HCT116 (cell line): ENCODE measurements around the gene STYK1. TPM values are rescaled to one million over a fixed set of nuclear protein-coding genes. Genes with fewer than 3 reads are reported as not detected.

Experiments used
- ATAC-seq: fragments of 200-7000 bp; cut with Tn5 transposase; 2 replicates; pipeline ENCODE4 v1.9.1; 2020; ENCODE audit warnings: mild to moderate bottlenecking, moderate library complexity
- BruUV-seq: library from RNA; stranded (reverse); fragments of 400-500 nt; replicated peaks from 2 replicates; lab custom pipeline; 2021; lab: Mats Ljungman, UMichigan
- CTCF ChIA-PET: fragments of 300-600 bp; sonication (Branson Sonifier 250); formaldehyde crosslinking; loops from one replicate; lab custom pipeline; 2021; ENCODE audit warnings: antibody characterized with exemption; lab: Charles Lee
- POLR2A ChIA-PET: fragments of 300-600, 350-600 bp; sonication (Branson Sonifier 250); formaldehyde crosslinking; loops from one replicate; lab custom pipeline; 2021; ENCODE audit warnings: antibody characterized with exemption; lab: Charles Lee
- RAD21 ChIA-PET, 2 experiments: fragments of 300-600 bp; sonication (Branson Sonifier 250); formaldehyde crosslinking; loops; one replicate each; lab custom pipeline; 2023; ENCODE audit warnings: low total read pairs in 2 of 2; ENCODE audit not compliant: uncharacterized antibody in 2 of 2, unreplicated experiment in 2 of 2, low non-redundant PET in 1 of 2; lab: Charles Lee
- DNase-seq: peaks from one replicate; pipeline ENCODE4 v3.0.0-alpha.2; 2010; ENCODE audit warnings: low read depth, low spot score
- H2AFZ ChIP-seq: fragments of 200-600 bp; shearing (Covaris generic), sonication (generic); 2 replicates; pipeline ENCODE4 v1.6.1; 2017; ENCODE audit warnings: low read depth, mixed run types, mixed read lengths, antibody characterized with exemption, low read length; ENCODE audit not compliant: poor library complexity, severe bottlenecking
- H3K27ac ChIP-seq: 2 replicates; pipeline ENCODE4 v1.5.1; 2012; ENCODE audit warnings: low read depth, low read length
- H3K27me3 ChIP-seq: fragments of 200-600 bp; sonication (generic); 2 replicates; pipeline ENCODE4 v1.6.1; 2016; ENCODE audit warnings: mixed run types, low read length, mixed read lengths; ENCODE audit not compliant: insufficient read depth
- H3K36me3 ChIP-seq, 2 experiments: fragments of 200-500 bp in 1 of 2; fragments of 200-600 bp in 1 of 2; sonication (Bioruptor generic) in 1 of 2; sonication (generic) in 1 of 2; 2 replicates each; pipeline versions ENCODE4 v1.5.1 to v1.6.1; 2014 to 2016; ENCODE audit warnings: low read length in 2 of 2, inconsistent platforms in 1 of 2, mixed read lengths in 1 of 2, mixed run types in 1 of 2; ENCODE audit not compliant: insufficient read depth in 2 of 2, control insufficient read depth in 1 of 2
- H3K4me1 ChIP-seq, 2 experiments: fragments of 200-600 bp in 1 of 2; sonication (generic) in 1 of 2; 2 replicates each; pipeline versions ENCODE4 v1.5.1 to v1.6.1; 2012 to 2017; ENCODE audit warnings: low read length in 2 of 2, inconsistent platforms in 1 of 2, mild to moderate bottlenecking in 1 of 2, mixed read lengths in 1 of 2, mixed run types in 1 of 2, moderate library complexity in 1 of 2; ENCODE audit not compliant: insufficient read depth in 2 of 2, control insufficient read depth in 1 of 2
- H3K4me2 ChIP-seq: fragments of 200-600 bp; sonication (generic); 2 replicates; pipeline ENCODE4 v1.6.1; 2017; ENCODE audit warnings: mixed run types, low read length, mixed read lengths
- H3K4me3 ChIP-seq, 2 experiments: fragments of 200-600 bp in 1 of 2; sonication (generic) in 1 of 2; replicated peaks in 1 of 2; 2 replicates each; pipeline ENCODE4 v1.5.1; 2011 to 2016; ENCODE audit warnings: low read length in 2 of 2, control low read depth in 1 of 2, low read depth in 1 of 2, mild to moderate bottlenecking in 1 of 2, mixed read lengths in 1 of 2, mixed run types in 1 of 2
- H3K79me2 ChIP-seq: fragments of 200-600 bp; sonication (generic); 2 replicates; pipeline ENCODE4 v1.6.1; 2017; ENCODE audit warnings: mild to moderate bottlenecking, mixed run types, low read length, moderate library complexity, mixed read lengths; ENCODE audit not compliant: insufficient read depth
- H3K9ac ChIP-seq: fragments of 200-600 bp; sonication (generic); 2 replicates; pipeline ENCODE4 v1.6.1; 2016; ENCODE audit warnings: low read length, mixed read lengths
- H3K9me2 ChIP-seq: fragments of 200-600 bp; sonication (generic), shearing (Covaris generic); 2 replicates; pipeline ENCODE4 v1.6.1; 2017; ENCODE audit warnings: mixed run types, mild to moderate bottlenecking, moderate library complexity; ENCODE audit not compliant: insufficient read depth
- H3K9me3 ChIP-seq, 2 experiments: fragments of 200-500 bp in 1 of 2; fragments of 200-600 bp in 1 of 2; sonication (Bioruptor generic) in 1 of 2; sonication (generic) in 1 of 2; 2 replicates each; pipeline ENCODE4 v1.6.1; 2014 to 2017; ENCODE audit warnings: low read length in 2 of 2, mixed read lengths in 2 of 2, inconsistent platforms in 1 of 2, low read depth in 1 of 2, mild to moderate bottlenecking in 1 of 2, mixed run types in 1 of 2, moderate library complexity in 1 of 2; ENCODE audit not compliant: control insufficient read depth in 1 of 2, insufficient read depth in 1 of 2
- H4K20me1 ChIP-seq: fragments of 200-600 bp; sonication (generic), shearing (Covaris generic); 2 replicates; pipeline ENCODE4 v1.6.1; 2017; ENCODE audit warnings: mixed run types, mild to moderate bottlenecking, moderate library complexity; ENCODE audit not compliant: insufficient read depth
- CTCF ChIP-seq, 3 experiments: fragments of 200-600 bp in 1 of 3; sonication (generic) in 1 of 3; IDR thresholded peaks in 2 of 3; conservative IDR thresholded peaks in 1 of 3; 2 replicates each; pipeline ENCODE4 v1.5.1; 2012 to 2017; ENCODE audit warnings: low read depth in 2 of 3, low read length in 2 of 3, antibody characterized with exemption in 1 of 3, borderline replicate concordance in 1 of 3, control low read depth in 1 of 3, mild to moderate bottlenecking in 1 of 3, mixed read lengths in 1 of 3, mixed run types in 1 of 3, moderate library complexity in 1 of 3; ENCODE audit not compliant: insufficient read depth in 1 of 3
- EZH2 ChIP-seq: fragments of 200-600 bp; sonication (generic); IDR thresholded peaks from 2 replicates; pipeline ENCODE4 v1.6.1; 2017; ENCODE audit warnings: antibody characterized with exemption, mixed run types
- MAX ChIP-seq: IDR thresholded peaks from 2 replicates; pipeline ENCODE4 v1.6.1; 2012
- POLR2A ChIP-seq: IDR thresholded peaks from 2 replicates; pipeline ENCODE4 v1.7.0; 2011; ENCODE audit warnings: borderline replicate concordance; ENCODE audit not compliant: insufficient read depth, insufficient read length; ENCODE audit errors: extremely low read depth
- POLR2AphosphoS5 ChIP-seq: IDR thresholded peaks from 2 replicates; pipeline ENCODE4 v1.6.1; 2011; ENCODE audit warnings: mild to moderate bottlenecking, low read depth, low read length, moderate library complexity
- RAD21 ChIP-seq: IDR thresholded peaks from 2 replicates; pipeline ENCODE4 v1.6.1; 2012; ENCODE audit warnings: low read depth, mild to moderate bottlenecking
- SP1 ChIP-seq: IDR thresholded peaks from 2 replicates; pipeline ENCODE4 v1.6.1; 2012; ENCODE audit warnings: low read depth
- SRF ChIP-seq: IDR thresholded peaks from 2 replicates; pipeline ENCODE4 v1.6.1; 2012; ENCODE audit warnings: low read depth
- ZNF274 ChIP-seq: fragments of 200-500 bp; sonication (Bioruptor generic); IDR thresholded peaks from 2 replicates; pipeline ENCODE4 v1.6.1; 2014; ENCODE audit warnings: mild to moderate bottlenecking, low read depth, low read length, inconsistent platforms
- intact Hi-C: fragments of 100-400 bp; cut with micrococcal nuclease; formaldehyde crosslinking; loops from 2 replicates; pipeline ENCODE4 v1.10.0; 2022
- total RNA-seq: library from RNA; stranded (reverse); gene quantifications from one replicate; pipeline ENCODE4 v1.2.1, GENCODE V29; 2021; ENCODE audit not compliant: unreplicated experiment

The STYK1 gene
- total RNA-seq, 1 experiment from 2014 or later: 4.4 TPM

DNA sequence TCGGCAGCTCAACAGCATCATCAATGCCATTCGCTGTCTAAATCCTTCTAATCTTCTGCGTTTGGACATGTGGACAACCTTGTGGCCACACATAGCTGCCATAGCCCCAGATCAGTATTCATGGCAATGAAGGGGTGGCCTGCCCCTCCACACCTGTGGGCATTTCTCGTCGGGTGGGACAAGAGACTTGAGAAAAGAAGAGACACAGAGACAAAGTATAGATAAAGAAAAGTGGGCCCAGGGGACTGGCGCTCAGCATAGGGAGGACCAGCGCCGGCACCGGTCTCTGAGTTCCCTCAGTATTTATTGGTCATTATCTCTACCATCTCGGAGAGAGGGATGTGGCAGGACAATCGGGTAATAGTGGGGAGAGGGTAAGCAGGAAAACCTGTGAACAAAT, 102.7 kb downstream of the STYK1 start:
- Histone ChIP-seq H4K20me1 (no peaks in the 10 kb centered on the region), H3K4me3 (no peak overlapping the region), H3K27ac (no peak overlapping the region), H3K9me2 (no peaks in the 10 kb centered on the region), H3K4me1 (no peaks in the 10 kb centered on the region), H3K9me3 (no peaks in the 10 kb centered on the region)
- no peak for TF ChIP-seq ZNF274
- TF ChIP-seq MAX: no peak
- no peak for TF ChIP-seq SRF
- no peak for TF ChIP-seq SP1
- TF ChIP-seq EZH2: no peak
- no peak for TF ChIP-seq POLR2A
- no peak for TF ChIP-seq POLR2AphosphoS5
- TF ChIP-seq RAD21: no peak
- no peak for TF ChIP-seq CTCF (IDR thresholded peaks at IDR 0.05 in 2 of 3, conservative IDR thresholded peaks at IDR 0.05 in 1 of 3; ENCODE audit: borderline replicate concordance in 1 of 3, insufficient read depth in 1 of 3, low read depth in 2 of 3, low read length in 2 of 3)
- TF ChIP-seq, all 23 proteins: peak for 0
- Histone ChIP-seq H2AFZ (no peak overlapping the region), H3K4me2 (no peak overlapping the region), H3K9ac (no peak overlapping the region), H3K27me3 (no peaks in the 10 kb centered on the region), H3K79me2 (no peaks in the 10 kb centered on the region), H3K36me3 (no peaks in the 10 kb centered on the region)
- ChIA-PET POLR2A (no interaction called here), CTCF (no interaction called here), RAD21 (no interaction called here)
- no peak for ATAC-seq
- no peak for DNase-seq
- BruUV-seq: no TSS peak
- intact Hi-C loops: no loop called here

Other genes with a start within 250 kb of the STYK1 start
- 7.5 TPM for gene KLRC2, start 238.0 kb downstream of the STYK1 start, total RNA-seq
- gene KLRC1, start 220.7 kb downstream of the STYK1 start, total RNA-seq: not detected
- 1.0 TPM for gene EIF2S3B, start 168.2 kb downstream of the STYK1 start, total RNA-seq
- 55.8 TPM for gene MAGOHB, start 60.4 kb downstream of the STYK1 start, total RNA-seq
- 419 TPM for gene YBX3, start 49.3 kb upstream of the STYK1 start, total RNA-seq
- not detected for gene TAS2R7, start 128.6 kb upstream of the STYK1 start, total RNA-seq
- gene TAS2R8, start 133.2 kb upstream of the STYK1 start, total RNA-seq: not detected
- not detected for gene TAS2R9, start 136.1 kb upstream of the STYK1 start, total RNA-seq
- gene TAS2R10, start 152.3 kb upstream of the STYK1 start, total RNA-seq: 0.81 TPM
- 2.2 TPM for gene PRR4, start 175.4 kb upstream of the STYK1 start, total RNA-seq
- gene PRH1, start 210.2 kb upstream of the STYK1 start, total RNA-seq: 5.9 TPM
- gene TAS2R13, start 235.5 kb upstream of the STYK1 start, total RNA-seq: 0.91 TPM